ENCODE data around the gene DNAJC13. TPM values are rescaled to one million over a fixed set of nuclear protein-coding genes. Genes with fewer than 3 reads are reported as not detected.

The DNAJC13 gene
- polyA plus RNA-seq, 2 of the 4 experiments (the other 2 are of a cell fraction): 17.0 to 29.8 TPM

- H3K9me3 ChIP-seq: no peaks in the 10 kb centered on the region
- ChIA-PET CTCF (interaction anchor here (0.8 kb wide), 1 partner anchor 113 kb away, joined by 3 read pairs; no protein-coding TSS in a partner anchor), POLR2A (interaction anchor here (0.5 kb wide), 1 partner anchor 115 kb away, joined by 4 read pairs; no protein-coding TSS in a partner anchor)
- no peak overlapping the region for H3K4me3 ChIP-seq
- FAIRE-seq (no peak), ATAC-seq (peak; percentile 54 to 61; a peak in 3 of 6 replicates), DNase-seq (ENCODE audit: low read depth in 1 of 2, low spot score in 1 of 2) (peak in 1 of 2 experiments; percentile 28)
- 9% methylated on average over 2 of the region's 2 CpGs for WGBS (ENCODE audit: missing lambda C conversion rate)
- TF ChIP-seq FOSL2 (IDR thresholded peaks at IDR 0.05) (0 out of 2 replicates have a peak, but pooled peaks have one; percentile 24), FOSL2 (CRISPR knock-in tag; IDR thresholded peaks at IDR 0.05) (peak; percentile 45; the same call in 1 of the 2 replicates), POLR2AphosphoS2 (conservative IDR thresholded peaks at IDR 0.05; ENCODE audit: low read length) (no peak), CHD2 (IDR thresholded peaks at IDR 0.05; ENCODE audit: low read length, partially characterized antibody) (no peak), NFE2L2 (conservative IDR thresholded peaks at IDR 0.05; ENCODE audit: low read length) (no peak)
- H3K4me1 ChIP-seq: peaks cover 19% of the 10 kb centered on the region
- peak overlapping the region; percentile 38 for H3K4me2 ChIP-seq
- peak overlapping the region in 1 of 2 experiments; percentile 62; a peak in 4 of 6 replicates for H3K27ac ChIP-seq
These were observed 125.9 kb downstream of the DNAJC13 start for GRCh38 chr3:132543011-132543739.

DNA sequence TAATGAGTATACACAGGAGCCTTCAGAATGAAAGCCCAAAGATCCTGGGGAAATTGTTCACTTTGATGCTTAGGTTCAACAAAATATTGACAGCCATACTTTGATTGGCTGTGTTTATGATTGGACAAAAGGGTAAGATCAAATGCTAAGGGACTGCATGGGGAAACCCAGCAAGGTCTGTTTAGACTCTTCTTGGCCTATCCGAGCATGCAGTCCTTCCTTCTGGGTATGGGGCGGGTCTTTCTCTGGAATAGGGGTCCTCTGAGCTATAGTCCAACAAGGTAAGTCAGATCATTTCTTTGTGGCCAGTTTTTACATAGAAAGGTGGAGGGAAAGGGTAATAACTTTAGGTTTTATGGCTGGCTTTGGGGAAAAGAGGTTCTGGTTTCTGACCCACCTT, 126.8 kb downstream of the DNAJC13 start:
- ATAC-seq (no peak), FAIRE-seq (no peak), DNase-seq (ENCODE audit: low read depth in 1 of 2, low spot score in 1 of 2) (no peak)
- H3K4me2 ChIP-seq: no peak overlapping the region
- ChIA-PET CTCF (no interaction called here), POLR2A (no interaction called here)
- WGBS (ENCODE audit: missing lambda C conversion rate): 93% methylated on average over 2 of the region's 2 CpGs
- no peak overlapping the region for H3K27ac ChIP-seq
- H3K9me3 ChIP-seq: no peaks in the 10 kb centered on the region
- H3K4me1 ChIP-seq: peaks cover 19% of the 10 kb centered on the region
- no peak for TF ChIP-seq ZSCAN20 (CRISPR knock-in tag; IDR thresholded peaks at IDR 0.05)
- TF ChIP-seq EP300 (IDR thresholded peaks at IDR 0.05): no peak
- TF ChIP-seq, protein P1, sequence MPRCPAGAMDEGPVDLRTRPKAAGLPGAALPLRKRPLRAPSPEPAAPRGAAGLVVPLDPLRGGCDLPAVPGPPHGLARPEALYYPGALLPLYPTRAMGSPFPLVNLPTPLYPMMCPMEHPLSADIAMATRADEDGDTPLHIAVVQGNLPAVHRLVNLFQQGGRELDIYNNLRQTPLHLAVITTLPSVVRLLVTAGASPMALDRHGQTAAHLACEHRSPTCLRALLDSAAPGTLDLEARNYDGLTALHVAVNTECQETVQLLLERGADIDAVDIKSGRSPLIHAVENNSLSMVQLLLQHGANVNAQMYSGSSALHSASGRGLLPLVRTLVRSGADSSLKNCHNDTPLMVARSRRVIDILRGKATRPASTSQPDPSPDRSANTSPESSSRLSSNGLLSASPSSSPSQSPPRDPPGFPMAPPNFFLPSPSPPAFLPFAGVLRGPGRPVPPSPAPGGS (IDR thresholded peaks at IDR 0.05): no peak
- TF ChIP-seq USF2 (IDR thresholded peaks at IDR 0.05): no peak
- no peak overlapping the region for H3K4me3 ChIP-seq

DNA sequence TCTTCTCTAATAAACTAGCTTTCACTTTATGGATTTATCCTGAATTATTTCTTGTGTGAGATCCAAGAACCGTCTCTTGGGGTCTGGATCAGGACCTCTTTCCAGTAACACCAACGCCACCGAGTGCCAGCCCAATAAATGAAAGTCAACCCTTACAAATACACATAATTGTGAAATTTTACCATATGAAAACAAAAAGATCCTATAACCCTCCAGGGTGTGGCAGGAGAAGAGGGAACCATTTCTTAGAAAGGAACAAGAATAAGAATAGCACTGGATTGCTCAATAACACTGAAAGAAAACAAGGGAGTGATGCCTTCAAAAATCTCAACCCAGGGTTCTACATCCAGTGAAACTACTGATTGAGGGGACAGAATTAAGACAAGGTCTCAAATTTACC, 128.2 kb downstream of the DNAJC13 start:
- FAIRE-seq: no peak
- no peaks in the 10 kb centered on the region for H3K9me3 ChIP-seq
- CTCF ChIA-PET: interaction anchor here (1.2 kb wide), 1 partner anchor 9 kb away, joined by 7 read pairs; no protein-coding TSS in a partner anchor
- TF ChIP-seq PHF8 (IDR thresholded peaks at IDR 0.05; ENCODE audit: borderline replicate concordance, low read depth) (no peak), CHD4 (IDR thresholded peaks at IDR 0.05; ENCODE audit: borderline replicate concordance) (no peak), HDAC2 (IDR thresholded peaks at IDR 0.05) (no peak), ZC3H11A (IDR thresholded peaks at IDR 0.05) (no peak), CBX8 (IDR thresholded peaks at IDR 0.05) (no peak), MAFK (IDR thresholded peaks at IDR 0.05; ENCODE audit: partially characterized antibody) (no peak), FOSL2 (IDR thresholded peaks at IDR 0.05) (no peak), FOSL2 (CRISPR knock-in tag; IDR thresholded peaks at IDR 0.05) (no peak), FOXS1 (CRISPR knock-in tag; IDR thresholded peaks at IDR 0.05) (no peak), POLR2A (IDR thresholded peaks at IDR 0.05; ENCODE audit: low read length) (no peak), RFX5 (IDR thresholded peaks at IDR 0.05) (no peak)
- TF ChIP-seq, protein P2, sequence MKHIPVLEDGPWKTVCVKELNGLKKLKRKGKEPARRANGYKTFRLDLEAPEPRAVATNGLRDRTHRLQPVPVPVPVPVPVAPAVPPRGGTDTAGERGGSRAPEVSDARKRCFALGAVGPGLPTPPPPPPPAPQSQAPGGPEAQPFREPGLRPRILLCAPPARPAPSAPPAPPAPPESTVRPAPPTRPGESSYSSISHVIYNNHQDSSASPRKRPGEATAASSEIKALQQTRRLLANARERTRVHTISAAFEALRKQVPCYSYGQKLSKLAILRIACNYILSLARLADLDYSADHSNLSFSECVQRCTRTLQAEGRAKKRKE (CRISPR knock-in tag; IDR thresholded peaks at IDR 0.05; ENCODE audit: low read depth): no peak
- TF ChIP-seq, protein P1 (IDR thresholded peaks at IDR 0.05): no peak
- no peak overlapping the region for H3K4me2 ChIP-seq
- POLR2A ChIA-PET: no interaction called here
- DNase-seq (ENCODE audit: low read depth in 1 of 2, low spot score in 1 of 2): no peak
- no peak overlapping the region for H3K27ac ChIP-seq
- ATAC-seq: no peak
- 79% methylated on average over 3 of the region's 3 CpGs for WGBS (ENCODE audit: missing lambda C conversion rate)
- no peak overlapping the region for H3K4me3 ChIP-seq
- H3K4me1 ChIP-seq: peaks cover 19% of the 10 kb centered on the region
